DLD1 (cell line): ENCODE data around the gene TAF11L11.
"Not testable (repeated sequence)": the region's sequence is repeated elsewhere in the genome, so short reads cannot be mapped to it uniquely, and the experiment has no call there.

ENCODE experiments used
- in situ Hi-C: cut with HindIII; loops from 2 replicates; pipeline ENCODE4 v1.10.0; 2017; ENCODE audit warnings: low sequenced_read_pairs

TAF11L11 gene

DNA sequence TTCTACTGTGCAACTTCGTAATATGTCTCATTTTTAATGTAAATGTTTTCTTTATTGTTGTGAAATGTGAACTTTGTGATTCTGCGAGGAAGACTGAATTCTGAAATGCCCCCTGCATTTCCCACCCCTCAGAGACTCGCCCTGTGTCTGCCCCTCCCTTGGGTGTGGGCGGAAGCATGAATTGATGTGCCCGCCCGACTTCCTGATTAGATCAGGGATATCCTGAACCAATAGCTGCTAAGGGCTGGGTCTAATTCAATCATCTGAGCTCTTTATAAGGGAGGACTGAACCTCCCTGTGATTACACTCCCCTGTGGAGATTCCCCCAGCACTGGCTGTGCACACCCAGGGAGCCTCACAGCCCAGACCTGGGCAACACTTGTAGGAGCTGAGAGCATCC, at the start of gene TAF11L11:
TAF11L11 (plus strand) TSS at position 304 of the 400 bp plus-strand sequence.
- in situ Hi-C loops, result not testable (repeated sequence)

- in situ Hi-C loops, result not testable (repeated sequence)
Measured at GRCh38 chr5:17585658-17586057, 18.3 kb upstream of the TAF11L11 start, which contains the start of gene TAF11L7. Gene TAF11L7, minus strand, starts transcription at chr5:17585758.

GRCh38 chr5:17590860-17591259, 13.1 kb upstream of the TAF11L11 start, which contains the start of gene TAF11L8:
Gene TAF11L8, minus strand, starts transcription at chr5:17590960.
- in situ Hi-C loops, result not testable (repeated sequence)

- in situ Hi-C loops, result not testable (repeated sequence)
Measured at GRCh38 chr5:17594255-17594654, 9.7 kb upstream of the TAF11L11 start, which contains the start of gene TAF11L9. Gene TAF11L9, minus strand, starts transcription at chr5:17594394.

- in situ Hi-C loops, result not testable (repeated sequence)
Measured at GRCh38 chr5:17597728-17598127, 6.3 kb upstream of the TAF11L11 start, which contains the start of gene TAF11L10. Gene TAF11L10, minus strand, starts transcription at chr5:17597828.

DNA sequence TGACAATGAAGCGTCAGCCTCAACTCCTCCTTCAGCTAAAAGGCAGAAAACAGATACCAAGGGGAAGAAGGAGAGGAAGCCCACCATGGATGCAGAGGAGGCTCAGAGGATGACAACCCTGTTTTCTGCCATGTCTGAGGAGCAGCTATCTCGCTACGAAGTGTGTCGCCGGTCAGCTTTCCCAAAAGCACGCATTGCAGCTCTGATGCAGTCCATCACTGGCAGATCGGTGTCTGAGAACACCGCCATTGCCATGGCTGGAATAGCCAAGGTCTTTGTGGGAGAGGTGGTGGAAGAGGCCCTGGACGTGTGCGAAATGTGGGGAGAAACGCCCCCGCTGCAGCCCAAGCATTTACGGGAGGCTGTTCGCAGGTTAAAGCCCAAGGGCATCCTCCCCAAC, 968 bp downstream of the TAF11L11 start:
- in situ Hi-C loops, result no loop called here

DNA sequence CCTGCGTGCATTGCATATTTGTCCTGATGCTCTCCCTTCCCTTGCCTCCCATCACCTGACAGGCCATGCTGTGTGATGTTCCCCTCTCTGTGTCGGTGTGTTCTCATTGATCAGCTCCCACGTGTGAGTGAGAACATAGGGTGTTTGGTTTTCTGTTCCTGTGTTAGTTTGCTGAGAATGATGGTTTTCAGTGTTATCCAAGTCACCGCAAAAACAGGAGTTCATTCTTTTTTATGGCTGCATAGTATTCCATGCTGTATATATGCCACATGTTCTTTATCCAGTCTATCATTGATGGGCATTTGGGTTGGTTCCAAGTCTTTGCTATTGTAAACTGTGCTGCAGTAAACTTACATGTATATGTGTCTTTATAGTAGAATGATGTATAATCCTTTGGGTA, 3.5 kb downstream of the TAF11L11 start:
- in situ Hi-C loops, result not testable (repeated sequence)

- in situ Hi-C loops, result not testable (repeated sequence)
Measured at GRCh38 chr5:17610092-17610491, 6.1 kb downstream of the TAF11L11 start, which contains the start of gene TAF11L12. Gene TAF11L12, plus strand, starts transcription at chr5:17610392.

- in situ Hi-C loops, result no loop called here
Measured at GRCh38 chr5:17614872-17615605, 11.1 kb downstream of the TAF11L11 start.

DNA sequence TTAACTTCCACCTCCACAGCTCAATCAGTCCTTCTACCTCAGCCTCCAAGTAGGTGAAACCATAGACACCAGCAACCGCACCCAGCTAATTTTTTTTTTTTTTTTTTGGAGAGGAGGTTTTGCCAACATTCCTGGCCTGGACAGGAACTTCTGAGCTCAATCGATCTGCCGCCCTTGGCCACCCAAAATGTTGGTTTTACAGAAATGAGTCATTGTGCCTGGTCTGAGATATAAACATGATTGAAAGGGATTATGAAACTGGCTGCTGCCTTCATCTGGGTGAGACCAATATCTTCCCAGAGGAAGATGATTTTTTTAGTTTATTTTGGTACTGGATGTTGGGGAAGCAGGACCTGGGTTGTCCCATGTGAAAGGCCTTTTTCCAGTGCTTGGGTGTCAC, 15.4 kb downstream of the TAF11L11 start:
- in situ Hi-C loops, result no loop called here

DNA sequence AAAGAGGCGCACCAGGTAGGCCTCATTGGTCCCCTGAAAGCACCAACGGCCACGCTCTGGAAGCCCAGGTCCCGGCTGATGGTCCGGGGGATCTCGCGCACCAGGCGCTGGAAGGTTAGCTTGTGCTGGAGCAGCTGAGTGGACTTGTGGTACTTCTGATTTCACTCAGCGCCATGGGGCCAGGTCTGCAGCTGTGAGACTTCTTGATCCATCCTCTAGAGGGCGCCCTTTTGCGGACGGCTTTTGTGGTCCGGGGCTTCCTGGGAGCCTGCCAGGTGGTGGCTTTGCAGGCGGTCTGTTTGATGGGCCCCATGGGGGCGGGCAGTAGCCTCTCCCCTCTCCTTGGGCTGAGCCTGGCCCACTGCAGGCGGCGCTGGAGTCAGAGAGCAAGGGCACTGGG, 16.6 kb downstream of the TAF11L11 start:
- in situ Hi-C loops, result no loop called here

- in situ Hi-C loops, result no loop called here
Measured at GRCh38 chr5:17625686-17626085, 21.7 kb downstream of the TAF11L11 start.

GRCh38 chr5:17631788-17632187, 27.8 kb downstream of the TAF11L11 start, which contains the start of gene TAF11L13:
Gene TAF11L13, plus strand, starts transcription at chr5:17632088.
- in situ Hi-C loops, result not testable (repeated sequence)

- in situ Hi-C loops, result no loop called here
Measured at GRCh38 chr5:17634160-17634559, 30.2 kb downstream of the TAF11L11 start, which contains the start of gene TAF11L14. Gene TAF11L14, plus strand, starts transcription at chr5:17634460.

GRCh38 chr5:17649232-17649631, 45.2 kb downstream of the TAF11L11 start:
- in situ Hi-C loops, result not testable (repeated sequence)

- in situ Hi-C loops, result not testable (repeated sequence)
Measured at GRCh38 chr5:17655201-17655759, 51.3 kb downstream of the TAF11L11 start.
